NOMO-1 treated with DMSO at 0.1 percent for 48 hours (cell line): ENCODE measurements around the gene ZNF660.
A peak's percentile ranks its signal among the peaks of the same experiment; 100 is the strongest.
"Not testable (repeated sequence)": the region's sequence is repeated elsewhere in the genome, so short reads cannot be mapped to it uniquely, and the experiment has no call there.

Source experiments
- DNase-seq: peaks from one replicate; lab custom pipeline; 2025; ENCODE audit not compliant: unreplicated experiment; lab: John Stamatoyannopoulos, UW

Gene ZNF660

GRCh38 chr3:44584646-44585501, at the start of gene ZNF660:
ZNF660 (plus strand) TSS chr3:44584964; CDS start chr3:44594194, 9,230 bp downstream.
- no peak for DNase-seq

GRCh38 chr3:44535364-44535763, 49.4 kb upstream of the ZNF660 start:
- no peak for DNase-seq

GRCh38 chr3:44544811-44545210, 40.0 kb upstream of the ZNF660 start:
- not testable (repeated sequence) for DNase-seq

- DNase-seq: no peak
Observed at GRCh38 chr3:44554626-44555592, 29.9 kb upstream of the ZNF660 start, which contains the start of gene ZKSCAN7. ZKSCAN7 (plus strand) TSS chr3:44555193; CDS start chr3:44557048, 1,855 bp downstream.

GRCh38 chr3:44555723-44556122, 29.0 kb upstream of the ZNF660 start:
- DNase-seq: no peak

GRCh38 chr3:44557074-44557473, 27.7 kb upstream of the ZNF660 start:
- no peak for DNase-seq

GRCh38 chr3:44561076-44561475, 23.7 kb upstream of the ZNF660 start:
- no peak for DNase-seq

- no peak for DNase-seq
Observed at GRCh38 chr3:44562147-44562546, 22.6 kb upstream of the ZNF660 start.

GRCh38 chr3:44568561-44568960, 16.2 kb upstream of the ZNF660 start:
- no peak for DNase-seq

GRCh38 chr3:44571024-44571423, 13.7 kb upstream of the ZNF660 start:
- DNase-seq: no peak

GRCh38 chr3:44576613-44577012, 8.2 kb upstream of the ZNF660 start:
- no peak for DNase-seq

- DNase-seq: not testable (repeated sequence)
Observed at GRCh38 chr3:44577354-44577952, 7.3 kb upstream of the ZNF660 start.

GRCh38 chr3:44578316-44578715, 6.4 kb upstream of the ZNF660 start:
- not testable (repeated sequence) for DNase-seq

GRCh38 chr3:44578924-44579515, 5.7 kb upstream of the ZNF660 start:
- not testable (repeated sequence) for DNase-seq

- not testable (repeated sequence) for DNase-seq
Observed at GRCh38 chr3:44579749-44580148, 5.0 kb upstream of the ZNF660 start.

GRCh38 chr3:44580971-44581370, 3.8 kb upstream of the ZNF660 start:
- not testable (repeated sequence) for DNase-seq

- no peak for DNase-seq
Observed at GRCh38 chr3:44596621-44597020, 11.9 kb downstream of the ZNF660 start.

GRCh38 chr3:44601749-44602148, 17.0 kb downstream of the ZNF660 start:
- DNase-seq: no peak

- DNase-seq: peak; percentile 7
Observed at GRCh38 chr3:44612678-44613077, 27.9 kb downstream of the ZNF660 start.

GRCh38 chr3:44624749-44625480, 40.2 kb downstream of the ZNF660 start, which contains the start of gene ZNF197:
ZNF197 (plus strand) TSS chr3:44625036; CDS start chr3:44629155, 4,119 bp downstream.
- DNase-seq: peak; percentile 61
